ENCODE measurements around the gene SORL1.

- no peak for TF ChIP-seq RAD21 (CRISPR knock-in tag; IDR thresholded peaks at IDR 0.05)
- TF ChIP-seq, protein P1, sequence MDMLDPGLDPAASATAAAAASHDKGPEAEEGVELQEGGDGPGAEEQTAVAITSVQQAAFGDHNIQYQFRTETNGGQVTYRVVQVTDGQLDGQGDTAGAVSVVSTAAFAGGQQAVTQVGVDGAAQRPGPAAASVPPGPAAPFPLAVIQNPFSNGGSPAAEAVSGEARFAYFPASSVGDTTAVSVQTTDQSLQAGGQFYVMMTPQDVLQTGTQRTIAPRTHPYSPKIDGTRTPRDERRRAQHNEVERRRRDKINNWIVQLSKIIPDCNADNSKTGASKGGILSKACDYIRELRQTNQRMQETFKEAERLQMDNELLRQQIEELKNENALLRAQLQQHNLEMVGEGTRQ (IDR thresholded peaks at IDR 0.05; ENCODE audit: low read depth, low read length) = no peak
- TF ChIP-seq, protein P1 (CRISPR knock-in tag; IDR thresholded peaks at IDR 0.05; ENCODE audit: borderline replicate concordance) = no peak
Measured at GRCh38 chr11:121461843-121462242, 9.7 kb downstream of the SORL1 start.

All from HepG2 (cell line).